HG03108 (cell line): ENCODE results near the gene VGLL1.

Experiments
- ATAC-seq: cut with Tn5 transposase; IDR thresholded peaks from one replicate; pipeline ENCODE4 v1.9.1; 2021; ENCODE audit warnings: moderate library complexity; ENCODE audit not compliant: unreplicated experiment

VGLL1 gene, protein sequence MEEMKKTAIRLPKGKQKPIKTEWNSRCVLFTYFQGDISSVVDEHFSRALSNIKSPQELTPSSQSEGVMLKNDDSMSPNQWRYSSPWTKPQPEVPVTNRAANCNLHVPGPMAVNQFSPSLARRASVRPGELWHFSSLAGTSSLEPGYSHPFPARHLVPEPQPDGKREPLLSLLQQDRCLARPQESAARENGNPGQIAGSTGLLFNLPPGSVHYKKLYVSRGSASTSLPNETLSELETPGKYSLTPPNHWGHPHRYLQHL

DNA sequence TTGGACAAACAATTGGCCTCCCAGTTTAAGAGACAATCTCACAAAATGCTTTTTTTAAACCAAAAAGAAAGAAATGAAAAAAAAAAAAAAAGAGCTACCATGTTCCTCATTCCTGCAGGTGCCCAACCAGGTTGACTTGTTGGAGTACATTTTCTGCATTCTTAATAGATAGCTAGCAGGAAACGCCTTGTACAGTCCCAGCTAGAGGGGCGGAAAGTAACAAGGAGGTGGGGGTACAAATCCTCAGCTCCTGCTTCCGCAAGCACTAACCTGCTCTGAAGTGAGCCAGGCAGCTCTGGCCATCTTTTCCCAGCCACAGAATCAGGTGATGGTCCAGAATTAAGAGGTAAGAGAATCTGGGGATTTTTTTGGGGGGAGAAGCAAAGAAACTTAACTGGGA lies at the start of gene VGLL1:
TSS of gene VGLL1 (plus strand) at position 265 of the 400 bp plus-strand sequence. CDS start 3,806 bp downstream, outside the sequence.
- ATAC-seq, result no peak

DNA sequence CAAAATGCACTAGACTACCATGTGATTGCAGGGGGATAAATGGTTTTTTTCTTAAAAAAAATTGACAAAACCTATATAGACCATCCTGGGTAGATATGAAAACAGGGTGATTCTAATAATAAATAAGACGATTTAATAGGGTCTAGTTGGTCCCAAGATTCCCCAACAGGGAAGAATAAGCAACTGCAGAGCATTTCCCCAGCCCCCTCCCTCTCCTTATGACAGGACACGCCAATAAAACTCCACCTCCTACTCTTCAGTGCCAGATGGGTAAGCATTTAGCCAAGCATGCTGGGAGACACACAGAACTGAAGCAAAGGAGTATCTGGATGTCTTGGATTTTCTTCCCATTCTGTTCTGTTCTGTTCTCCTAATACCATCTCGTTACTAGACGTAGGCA lies 44.4 kb upstream of the VGLL1 start, which contains the start of gene BRS3:
TSS of gene BRS3 (plus strand) at position 301 of the 400 bp plus-strand sequence. CDS start 168 bp downstream, outside the sequence.
- no peak for ATAC-seq

DNA sequence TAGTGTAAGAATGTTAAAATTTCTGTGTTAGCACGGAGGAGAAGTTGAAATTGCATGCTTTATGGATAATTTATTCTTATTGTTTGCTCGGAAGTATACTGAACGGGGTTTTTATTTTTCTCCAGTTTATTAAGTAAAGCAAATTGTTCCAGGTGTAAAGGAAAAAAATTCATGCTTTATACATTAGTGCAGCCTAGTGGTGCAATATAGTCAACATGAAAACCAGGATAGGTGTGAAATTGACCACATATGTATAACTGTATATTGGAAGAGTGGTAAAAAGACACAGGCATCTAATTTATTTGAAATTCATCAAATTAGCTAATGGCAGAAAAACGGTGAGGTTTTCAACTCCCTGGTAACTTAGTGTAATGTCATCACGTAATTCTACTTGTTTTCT lies 43.3 kb upstream of the VGLL1 start:
- ATAC-seq, result no peak

DNA sequence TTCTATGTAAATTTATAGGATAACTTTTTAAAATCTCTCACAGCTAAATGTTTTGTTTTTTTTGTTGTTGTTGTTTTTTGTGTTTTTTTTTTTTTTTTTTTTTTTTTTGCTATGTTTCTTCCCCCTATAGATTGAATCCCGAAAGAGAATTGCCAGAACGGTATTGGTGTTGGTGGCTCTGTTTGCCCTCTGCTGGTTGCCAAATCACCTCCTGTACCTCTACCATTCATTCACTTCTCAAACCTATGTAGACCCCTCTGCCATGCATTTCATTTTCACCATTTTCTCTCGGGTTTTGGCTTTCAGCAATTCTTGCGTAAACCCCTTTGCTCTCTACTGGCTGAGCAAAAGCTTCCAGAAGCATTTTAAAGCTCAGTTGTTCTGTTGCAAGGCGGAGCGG lies 40.2 kb upstream of the VGLL1 start:
- ATAC-seq, result no peak

DNA sequence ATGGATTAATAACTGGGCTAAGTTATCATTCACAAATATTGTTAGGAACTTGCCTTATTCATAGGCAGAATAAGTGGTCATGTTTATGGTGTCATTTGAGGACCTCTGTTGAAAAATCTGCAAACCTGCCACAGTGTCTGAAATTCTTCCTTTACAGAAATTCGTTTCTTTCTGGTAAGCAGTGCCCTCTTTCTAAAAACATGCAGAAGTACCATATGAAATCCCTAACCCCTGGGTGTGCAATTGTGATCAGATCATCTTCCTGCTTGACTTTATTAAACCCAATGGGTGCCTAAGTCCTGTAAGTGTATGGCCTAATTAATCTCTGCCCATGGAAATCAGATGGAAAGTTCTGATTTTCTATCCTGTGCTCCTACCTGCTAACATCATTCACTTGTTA lies 39.0 kb upstream of the VGLL1 start:
- no peak for ATAC-seq

DNA sequence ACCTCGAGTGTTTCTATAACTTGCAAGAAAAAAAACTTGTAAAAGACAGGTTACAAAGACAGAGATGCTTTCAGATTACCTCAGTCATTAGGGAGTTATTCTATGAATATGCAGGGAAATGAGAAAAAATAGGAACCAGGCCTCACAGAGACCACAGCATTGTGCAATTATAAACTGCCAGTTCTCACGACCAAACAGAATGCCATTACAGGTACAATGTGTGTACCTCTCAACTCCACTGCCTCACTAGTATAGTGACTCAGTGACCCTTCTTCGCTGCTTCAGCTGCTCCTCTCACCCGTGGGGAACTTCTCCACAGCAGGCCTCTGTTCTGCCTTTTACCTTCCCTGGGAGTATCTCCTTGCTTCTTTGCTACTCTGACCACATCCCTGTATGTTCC lies 37.0 kb upstream of the VGLL1 start:
- ATAC-seq, result no peak

DNA sequence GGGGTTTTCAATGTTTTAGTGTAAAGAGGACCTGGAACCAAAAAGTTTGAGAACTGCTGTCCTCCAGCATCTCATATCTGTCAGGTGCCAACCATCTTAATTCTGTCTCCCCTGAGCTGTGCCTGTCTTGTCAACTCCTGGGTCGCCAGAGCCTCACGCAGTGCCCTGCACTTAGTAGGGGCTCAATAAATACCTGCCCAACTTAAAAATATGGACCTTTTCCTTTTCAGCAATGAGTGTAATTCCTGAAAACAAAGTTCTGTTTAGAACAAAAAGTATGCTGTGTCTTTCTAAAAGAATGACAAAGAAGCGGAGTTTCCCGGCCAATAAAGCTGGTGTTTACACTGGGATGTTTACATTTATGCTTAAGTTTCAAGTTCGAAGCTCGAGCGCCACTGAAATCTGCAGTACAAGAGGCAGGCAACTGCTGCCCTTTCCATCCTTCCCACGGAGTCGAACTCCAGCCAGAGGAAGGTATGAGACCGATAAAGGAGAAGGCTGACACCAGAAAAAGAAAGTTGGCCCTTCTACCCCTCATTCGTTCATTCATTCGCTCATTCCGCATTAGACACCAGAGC lies 35.7 kb upstream of the VGLL1 start:
- ATAC-seq, result no peak

DNA sequence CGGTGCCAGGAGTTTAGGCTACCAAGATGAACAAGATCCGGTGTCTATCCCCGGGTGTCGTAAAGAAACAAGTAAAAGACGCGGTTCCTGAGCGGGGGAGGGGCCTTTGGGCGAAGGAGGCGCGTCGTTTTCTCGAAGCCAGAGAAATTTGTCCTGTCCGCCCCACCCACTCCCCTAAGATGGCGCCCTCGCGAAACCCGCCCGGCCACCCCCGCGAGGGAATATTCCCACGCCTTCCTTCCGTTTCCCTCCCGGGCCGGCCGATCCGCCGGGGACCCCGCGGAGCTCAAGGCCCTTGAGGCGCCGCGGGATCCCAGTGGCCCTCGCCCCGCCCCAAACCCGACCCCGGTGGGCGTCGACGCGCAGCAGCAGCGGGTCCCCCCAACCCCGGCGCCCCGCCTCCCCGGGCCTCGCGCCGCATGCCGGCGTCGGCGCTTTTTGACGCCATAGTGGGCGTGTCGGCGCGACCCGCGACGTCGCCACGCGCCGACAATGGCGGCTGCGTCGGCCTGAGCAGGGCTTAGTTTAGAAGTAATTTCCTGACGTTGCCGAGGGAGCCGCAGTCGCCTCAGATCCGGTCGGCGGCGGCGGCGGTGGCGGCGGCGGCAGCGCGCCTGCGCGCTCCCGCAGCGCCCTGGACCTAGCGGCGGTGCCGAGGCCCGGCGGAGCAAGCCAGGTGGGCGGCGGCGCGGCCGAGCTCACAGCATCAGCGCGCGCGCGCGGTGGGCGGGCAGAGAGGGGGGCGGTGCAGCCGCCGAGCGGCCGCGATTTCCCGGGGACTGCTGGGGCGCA lies 35.1 kb upstream of the VGLL1 start:
- ATAC-seq, result peak; percentile 88

DNA sequence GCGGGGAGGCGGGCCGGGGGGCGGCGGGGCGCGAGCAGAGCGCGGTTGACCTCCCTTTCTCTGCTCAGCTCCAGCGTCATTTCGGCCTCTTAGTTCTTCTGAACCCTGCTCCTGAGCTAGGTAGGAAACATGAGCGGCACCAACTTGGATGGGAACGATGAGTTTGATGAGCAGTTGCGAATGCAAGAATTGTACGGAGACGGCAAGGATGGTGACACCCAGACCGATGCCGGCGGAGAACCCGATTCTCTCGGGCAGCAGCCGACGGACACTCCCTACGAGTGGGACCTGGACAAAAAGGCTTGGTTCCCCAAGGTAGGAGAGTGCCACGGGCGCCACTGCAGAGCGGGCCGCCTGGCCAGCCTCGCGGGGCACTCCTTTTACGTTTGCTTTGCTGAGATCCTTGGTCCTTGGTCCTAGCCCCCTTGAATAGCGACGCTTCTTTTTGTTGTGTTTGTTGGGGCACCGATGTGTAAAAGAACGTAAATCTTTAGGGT lies 34.4 kb upstream of the VGLL1 start, which contains the start of gene HTATSF1:
TSS of gene HTATSF1 (plus strand) at position 37 of the 497 bp plus-strand sequence. CDS start at position 130, 93 bp downstream.
- peak; percentile 9 for ATAC-seq

DNA sequence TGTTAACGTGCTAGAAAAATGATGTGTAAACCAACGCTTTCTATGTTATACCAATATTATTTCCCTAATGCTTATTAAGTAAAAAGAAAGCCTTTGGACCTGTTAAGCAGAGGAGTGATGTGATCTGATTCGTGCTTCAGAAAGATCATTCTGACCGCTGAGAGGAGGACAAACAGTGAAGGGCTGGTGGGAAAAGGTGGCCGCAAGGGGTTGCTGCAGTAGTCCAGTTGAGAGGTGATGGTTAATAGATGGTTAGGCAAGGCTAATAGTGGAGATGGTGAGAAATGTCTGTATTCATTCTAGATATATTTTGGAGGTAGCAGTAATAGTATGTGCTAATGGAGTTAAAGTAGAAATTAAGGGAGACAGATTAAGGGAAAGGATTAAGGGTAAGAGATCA lies 12.9 kb upstream of the VGLL1 start:
- ATAC-seq, result no peak

DNA sequence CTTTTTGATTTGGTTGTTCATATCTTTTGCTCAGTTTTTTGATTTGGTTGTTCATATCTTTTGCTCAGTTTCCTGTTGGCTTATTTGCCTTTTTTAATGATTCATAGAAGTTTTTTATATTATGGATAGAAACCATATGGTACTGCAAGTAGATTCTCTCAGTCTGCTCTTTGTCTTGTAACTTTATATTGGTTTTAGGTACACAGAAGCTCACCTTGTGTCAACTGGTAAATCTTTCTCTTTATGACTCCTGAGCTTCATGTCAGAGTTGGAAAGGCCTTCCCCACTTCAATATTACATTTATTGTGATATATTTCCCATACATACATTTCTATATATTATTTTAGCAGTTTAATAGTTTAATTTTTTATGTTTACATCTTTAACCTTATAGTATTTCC lies 8.2 kb upstream of the VGLL1 start:
- ATAC-seq, result no peak

DNA sequence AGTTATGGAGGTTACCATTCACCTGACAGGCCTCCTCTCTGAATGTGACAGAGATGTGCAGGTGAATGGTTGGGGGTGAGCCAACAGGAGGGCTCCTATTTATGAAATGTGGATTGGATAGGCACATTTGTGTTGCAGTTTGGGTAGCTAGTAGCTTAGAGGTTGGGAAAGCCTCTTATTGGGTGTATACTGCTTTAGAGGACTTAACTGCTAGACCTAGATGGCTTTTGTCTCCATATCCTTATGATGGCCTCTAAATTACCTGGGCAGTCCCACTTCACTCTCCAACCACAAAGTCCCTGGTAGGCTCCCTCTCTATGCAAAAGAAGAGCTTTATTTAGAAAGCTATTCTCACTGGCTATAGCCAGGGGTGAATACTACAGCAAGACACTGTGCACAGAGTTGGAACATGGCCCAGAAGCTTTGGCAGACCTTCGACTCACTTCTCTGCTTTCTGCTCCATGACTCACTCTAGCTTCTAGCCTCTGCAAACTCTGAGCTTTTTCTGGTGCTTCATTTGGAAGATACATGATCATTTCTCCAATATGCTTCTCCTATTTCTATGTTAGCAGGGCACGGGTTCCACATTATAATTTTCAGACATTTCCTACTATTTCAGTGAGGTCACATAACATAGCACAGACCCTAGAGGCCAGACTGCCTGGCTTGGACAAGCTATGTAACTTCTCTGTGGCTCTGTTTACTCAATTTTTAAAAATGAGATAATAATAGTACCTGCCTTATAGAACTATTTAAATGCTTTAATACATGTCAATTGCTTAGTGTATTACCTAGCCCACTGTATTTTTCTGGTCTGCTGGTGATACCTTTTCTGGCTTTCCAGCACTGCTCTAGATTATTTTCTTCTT lies 6.0 kb upstream of the VGLL1 start:
- no peak for ATAC-seq

DNA sequence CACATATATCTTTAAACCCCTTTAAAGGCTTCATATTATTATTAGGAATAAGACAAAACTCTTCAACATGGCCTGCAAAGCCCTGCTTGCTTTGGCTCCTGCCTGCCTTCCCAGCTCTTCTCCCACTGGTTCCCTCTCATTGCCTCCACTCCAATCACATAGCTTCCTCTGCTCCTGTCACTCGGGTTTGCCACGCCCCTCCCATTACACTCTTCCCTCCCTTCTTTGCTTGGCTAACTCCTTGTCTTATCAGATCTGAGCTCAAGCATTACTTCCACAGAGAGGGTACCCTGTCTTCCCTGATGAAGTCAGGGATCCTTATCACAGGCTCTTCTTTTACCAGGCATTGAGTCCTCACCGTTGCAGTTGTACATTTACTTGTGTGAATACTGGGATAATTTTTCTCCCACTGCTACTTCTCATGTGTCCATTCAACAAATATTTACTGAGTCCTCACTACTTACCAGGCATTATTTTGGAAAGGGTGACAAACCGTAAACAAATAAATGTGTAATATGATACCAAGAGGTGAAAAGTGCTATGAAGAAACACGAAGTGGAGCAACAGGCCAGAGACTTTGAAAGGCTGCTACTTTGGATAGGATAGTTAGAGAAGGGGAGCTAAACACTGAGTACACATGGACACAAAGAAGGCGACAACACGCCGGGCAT lies 3.2 kb upstream of the VGLL1 start:
- no peak for ATAC-seq

DNA sequence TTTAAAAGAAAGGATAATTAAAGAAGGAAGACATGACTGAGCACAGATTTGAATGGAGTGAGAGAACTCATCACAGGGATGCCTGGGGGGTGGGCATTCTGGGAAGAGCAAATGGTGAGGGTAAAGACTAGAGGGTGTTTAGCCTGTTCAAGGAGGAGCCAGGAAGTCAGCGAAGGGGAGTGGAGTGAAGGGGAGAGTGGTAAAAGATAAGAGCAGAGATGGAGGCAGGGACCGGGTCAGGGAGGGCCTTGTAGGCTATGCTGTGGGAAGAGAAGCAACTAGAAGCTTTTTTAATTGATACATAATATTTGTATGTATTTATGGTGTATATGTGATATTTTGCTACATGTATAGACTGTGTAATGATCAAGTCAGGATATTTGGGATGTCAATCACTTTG lies 2.2 kb upstream of the VGLL1 start:
- ATAC-seq, result no peak

DNA sequence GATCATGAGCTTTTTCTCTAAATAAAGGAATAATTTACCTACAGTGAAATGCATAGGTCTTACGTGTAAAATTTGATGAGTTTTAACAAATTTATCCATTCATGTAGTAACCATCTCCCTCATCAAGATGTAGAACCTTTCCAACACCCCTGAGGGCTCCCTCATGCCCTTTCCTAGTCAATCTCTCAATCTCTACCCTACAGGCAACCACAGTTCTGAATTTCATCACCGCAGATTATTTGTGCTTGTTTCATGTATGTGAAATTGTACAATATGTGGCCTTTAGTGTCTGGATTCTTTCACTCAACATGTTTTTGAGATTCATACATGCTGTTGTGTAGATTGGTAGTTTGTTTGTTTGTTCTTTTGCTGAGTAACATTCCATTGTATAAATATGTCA lies 2.1 kb downstream of the VGLL1 start:
- ATAC-seq, result no peak

DNA sequence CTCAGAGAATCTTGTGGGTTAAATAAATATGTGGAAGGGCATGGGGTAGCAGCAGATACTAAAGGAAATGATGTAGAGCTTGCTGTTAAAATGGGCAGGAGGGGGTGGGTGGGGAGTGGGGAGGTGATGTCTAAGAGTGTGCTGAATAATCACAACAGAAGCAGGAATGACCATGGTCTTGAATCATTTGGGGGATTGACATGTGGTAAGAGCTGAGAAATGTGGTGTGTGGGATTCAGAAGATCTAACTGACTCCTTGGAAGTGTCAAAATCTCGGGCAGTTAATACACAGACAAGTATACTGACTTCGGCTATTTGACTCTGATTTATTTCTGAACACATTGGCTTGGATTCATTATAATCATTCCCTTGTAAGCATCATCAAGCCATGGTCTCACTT lies 6.8 kb downstream of the VGLL1 start:
- ATAC-seq, result no peak

DNA sequence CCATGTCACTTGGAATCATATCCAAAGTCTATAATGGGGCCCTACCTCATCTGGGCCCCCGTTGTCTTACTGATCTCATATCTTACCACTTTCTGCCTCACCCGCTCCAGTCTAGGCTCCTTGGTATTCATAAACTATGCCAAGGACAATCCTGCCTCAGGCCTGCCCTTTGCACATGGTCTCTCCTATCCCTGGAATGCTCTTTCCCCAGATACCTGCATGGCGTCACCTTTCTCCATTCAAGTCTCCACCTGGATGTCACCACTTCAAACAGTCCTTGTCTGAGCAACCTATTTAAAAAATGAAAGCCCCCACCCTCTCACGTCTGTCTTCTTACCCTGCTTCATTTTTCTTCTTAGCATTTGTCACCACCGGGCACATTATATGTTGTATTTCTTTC lies 8.2 kb downstream of the VGLL1 start:
- ATAC-seq, result no peak

DNA sequence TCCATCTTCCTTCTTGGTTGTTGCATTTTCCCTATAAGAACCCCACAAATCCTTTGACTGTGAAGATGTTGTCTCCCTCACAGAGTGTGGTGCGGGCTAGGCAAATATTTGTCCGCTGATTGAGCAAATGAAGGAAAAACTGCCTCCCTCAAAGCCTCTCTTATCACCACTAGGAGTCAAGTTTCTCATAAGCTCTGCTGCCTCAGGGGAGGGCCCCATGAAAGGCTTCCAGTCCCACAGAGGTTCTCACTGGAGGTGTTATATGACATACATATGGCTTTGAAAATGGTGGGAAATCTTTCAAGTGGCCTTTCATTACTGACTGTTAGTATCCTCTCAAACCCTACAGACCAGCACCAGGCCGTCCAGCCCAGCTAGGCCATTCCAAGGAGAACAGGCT lies 9.3 kb downstream of the VGLL1 start:
- no peak for ATAC-seq

DNA sequence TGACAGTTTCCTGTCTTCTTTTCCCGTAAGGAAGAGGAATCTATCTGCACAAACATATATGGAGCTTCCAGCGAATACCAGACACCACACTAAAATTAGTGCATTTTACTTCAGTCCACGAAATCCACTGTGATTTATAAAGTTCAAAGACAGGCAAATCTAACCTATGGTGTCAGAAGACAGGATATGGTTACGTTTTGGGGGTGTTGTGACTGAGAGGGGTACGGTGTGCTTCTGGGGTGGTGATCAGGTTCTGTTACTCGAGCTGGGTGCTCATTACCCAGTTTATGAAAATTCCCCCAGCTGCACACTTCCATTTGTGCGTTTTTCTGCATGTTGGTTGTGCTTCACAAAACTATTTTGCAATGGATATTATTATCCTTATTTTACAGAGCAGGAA lies 10.3 kb downstream of the VGLL1 start:
- ATAC-seq, result no peak

DNA sequence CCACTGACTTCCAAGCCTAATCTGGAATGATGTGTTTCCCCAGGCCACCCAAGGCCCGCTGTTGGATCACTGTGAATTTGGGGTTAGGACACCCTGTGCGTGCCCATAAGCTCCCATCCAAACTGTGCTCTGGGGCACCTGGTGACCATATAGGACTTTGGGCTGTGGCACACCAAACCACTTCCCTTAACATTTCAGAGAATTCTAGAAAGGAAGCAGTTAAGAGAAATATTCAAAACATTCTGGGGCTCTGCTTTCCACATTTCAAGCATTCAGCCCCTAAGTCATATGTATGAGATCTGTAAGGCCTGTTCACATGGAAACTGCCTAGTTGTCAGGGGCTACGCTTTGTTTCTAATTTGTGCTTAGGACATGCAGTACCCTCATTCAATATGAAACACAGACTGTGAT lies 14.4 kb downstream of the VGLL1 start:
- ATAC-seq, result no peak
